ENCODE data around the gene GRK2. TPM values are rescaled to one million over a fixed set of nuclear protein-coding genes. Genes with fewer than 3 reads are reported as not detected.

GRK2 gene
- total RNA-seq, 2 experiments from 2014 or later, result 280 to 397 TPM

GRCh38 chr11:67310246-67311050 is 44.2 kb downstream of the GRK2 start:
- Histone ChIP-seq H3K36me3 (ENCODE audit: insufficient read depth, low read length) (peaks cover 45% of the 10 kb centered on the region), H4K20me1 (ENCODE audit: insufficient read depth, low read length) (no peaks in the 10 kb centered on the region), H3K79me2 (ENCODE audit: insufficient read depth, low read depth, low read length) (no peaks in the 10 kb centered on the region), H3K27ac (ENCODE audit: low read depth, low read length, poor library complexity, severe bottlenecking) (no peak overlapping the region), H3K9me3 (ENCODE audit: low read length) (no peaks in the 10 kb centered on the region), H3K4me2 (ENCODE audit: low read length) (no peak overlapping the region), H2AFZ (ENCODE audit: low read length) (no peak overlapping the region), H3K9me2 (ENCODE audit: insufficient read depth, low read length) (no peaks in the 10 kb centered on the region), H3K4me3 (ENCODE audit: low read depth, low read length, poor library complexity, severe bottlenecking) (no peak overlapping the region), H3K4me1 (ENCODE audit: insufficient read depth, low read length, poor library complexity, severe bottlenecking) (no peaks in the 10 kb centered on the region)
- POLR2A ChIA-PET, result interaction anchor here (1.1 kb wide), 1 partner anchor 17 kb away, joined by 3 read pairs; no protein-coding TSS in a partner anchor
- no TSS peak for BruUV-seq (replicated peaks)
- CTCF ChIA-PET (ENCODE audit: unreplicated experiment), result no interaction called here
- DNase-seq (ENCODE audit: low spot score), result no peak
- intact Hi-C loops (cut with micrococcal nuclease; ENCODE audit: unreplicated experiment), result no loop called here
- no peak for TF ChIP-seq EZH2phosphoT487 (IDR thresholded peaks at IDR 0.05; ENCODE audit: borderline replicate concordance, low read depth, low read length)
- no peak for TF ChIP-seq CTCF (conservative IDR thresholded peaks at IDR 0.05; ENCODE audit: low read length)

GRCh38 chr11:67311051-67311555 is 44.8 kb downstream of the GRK2 start:
- BruUV-seq (replicated peaks), result no TSS peak
- Histone ChIP-seq H3K79me2 (ENCODE audit: insufficient read depth, low read depth, low read length) (no peaks in the 10 kb centered on the region), H3K27ac (ENCODE audit: low read depth, low read length, poor library complexity, severe bottlenecking) (no peak overlapping the region), H3K4me2 (ENCODE audit: low read length) (no peak overlapping the region), H4K20me1 (ENCODE audit: insufficient read depth, low read length) (no peaks in the 10 kb centered on the region), H3K36me3 (ENCODE audit: insufficient read depth, low read length) (peaks cover 45% of the 10 kb centered on the region), H3K9me2 (ENCODE audit: insufficient read depth, low read length) (no peaks in the 10 kb centered on the region), H2AFZ (ENCODE audit: low read length) (no peak overlapping the region), H3K4me1 (ENCODE audit: insufficient read depth, low read length, poor library complexity, severe bottlenecking) (no peaks in the 10 kb centered on the region), H3K9me3 (ENCODE audit: low read length) (no peaks in the 10 kb centered on the region), H3K4me3 (ENCODE audit: low read depth, low read length, poor library complexity, severe bottlenecking) (no peak overlapping the region)
- POLR2A ChIA-PET, result no interaction called here
- no peak for DNase-seq (ENCODE audit: low spot score)
- intact Hi-C loops (cut with micrococcal nuclease; ENCODE audit: unreplicated experiment), result no loop called here
- CTCF ChIA-PET (ENCODE audit: unreplicated experiment), result no interaction called here
- TF ChIP-seq EZH2phosphoT487 (IDR thresholded peaks at IDR 0.05; ENCODE audit: borderline replicate concordance, low read depth, low read length) (no peak), CTCF (conservative IDR thresholded peaks at IDR 0.05; ENCODE audit: low read length) (no peak)

DNA sequence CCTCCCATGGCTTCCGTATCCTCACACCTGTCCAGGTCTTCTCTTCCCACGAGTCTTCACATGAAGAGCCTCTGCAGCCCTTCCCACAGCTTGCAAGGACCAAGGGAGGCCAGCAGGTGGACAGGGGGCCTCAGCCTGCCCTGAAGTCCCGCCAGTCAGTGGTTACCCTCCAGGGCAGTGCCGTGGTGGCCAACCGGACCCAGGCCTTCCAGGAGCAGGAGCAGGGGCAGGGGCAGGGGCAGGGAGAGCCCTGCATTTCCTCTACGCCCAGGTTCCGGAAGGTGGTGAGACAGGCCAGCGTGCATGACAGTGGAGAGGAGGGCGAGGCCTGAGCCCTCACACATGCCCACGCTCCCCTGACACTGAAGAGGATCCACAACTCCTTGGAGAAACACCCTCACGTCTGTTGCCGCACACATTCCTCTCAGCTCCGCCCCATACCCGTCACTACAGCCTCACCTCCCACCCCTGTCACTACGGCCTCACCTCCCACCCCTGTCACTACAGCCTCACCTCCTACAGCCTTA is 45.3 kb downstream of the GRK2 start:
- Histone ChIP-seq H3K79me2 (ENCODE audit: insufficient read depth, low read depth, low read length) (no peaks in the 10 kb centered on the region), H3K4me2 (ENCODE audit: low read length) (no peak overlapping the region), H3K4me3 (ENCODE audit: low read depth, low read length, poor library complexity, severe bottlenecking) (no peak overlapping the region), H3K9me2 (ENCODE audit: insufficient read depth, low read length) (no peaks in the 10 kb centered on the region), H3K9me3 (ENCODE audit: low read length) (no peaks in the 10 kb centered on the region), H4K20me1 (ENCODE audit: insufficient read depth, low read length) (no peaks in the 10 kb centered on the region), H3K36me3 (ENCODE audit: insufficient read depth, low read length) (peaks cover 42% of the 10 kb centered on the region), H3K27ac (ENCODE audit: low read depth, low read length, poor library complexity, severe bottlenecking) (no peak overlapping the region), H2AFZ (ENCODE audit: low read length) (no peak overlapping the region), H3K4me1 (ENCODE audit: insufficient read depth, low read length, poor library complexity, severe bottlenecking) (peaks cover 4% of the 10 kb centered on the region)
- ChIA-PET CTCF (ENCODE audit: unreplicated experiment) (no interaction called here), POLR2A (no interaction called here)
- TF ChIP-seq EZH2phosphoT487 (IDR thresholded peaks at IDR 0.05; ENCODE audit: borderline replicate concordance, low read depth, low read length) (no peak), CTCF (conservative IDR thresholded peaks at IDR 0.05; ENCODE audit: low read length) (no peak)
- DNase-seq (ENCODE audit: low spot score), result no peak
- intact Hi-C loops (cut with micrococcal nuclease; ENCODE audit: unreplicated experiment), result no loop called here
- BruUV-seq (replicated peaks), result no TSS peak
